ENCODE measurements around the gene PIH1D2.
"Not testable (repeated sequence)": the region's sequence is repeated elsewhere in the genome, so short reads cannot be mapped to it uniquely, and the experiment has no call there.

PIH1D2 gene

GRCh38 chr11:112042161-112042960 lies 31.5 kb downstream of the PIH1D2 start:
- H3K27ac ChIP-seq (ENCODE audit: low read depth, low read length), result no peak overlapping the region

GRCh38 chr11:112037527-112037926 lies 36.3 kb downstream of the PIH1D2 start:
- Histone ChIP-seq H3K79me2 (ENCODE audit: control insufficient read depth, insufficient read depth, low read length) (no peaks in the 10 kb centered on the region), H4K5ac (ENCODE audit: low read length) (no peak overlapping the region), H3K4me1 (ENCODE audit: control insufficient read depth, low read depth, low read length) (no peaks in the 10 kb centered on the region), H3K9ac (ENCODE audit: low read length) (no peak overlapping the region), H3K4ac (ENCODE audit: low read depth, low read length) (no peak overlapping the region), H2BK5ac (ENCODE audit: low read length) (no peak overlapping the region), H4K8ac (ENCODE audit: low read depth, low read length) (no peak overlapping the region), H3K79me1 (ENCODE audit: low read length) (no peaks in the 10 kb centered on the region), H3K4me3 (ENCODE audit: low read length) (no peak overlapping the region), H2AK5ac (ENCODE audit: low read length) (no peak overlapping the region), H3K18ac (ENCODE audit: low read length) (no peak overlapping the region), H3K27ac (ENCODE audit: low read depth, low read length) (no peak overlapping the region), H3K27me3 (ENCODE audit: insufficient read depth, low read length, poor library complexity) (no peaks in the 10 kb centered on the region), H2BK15ac (replicated peaks; ENCODE audit: low read depth) (no peak overlapping the region), H3K23ac (ENCODE audit: low read length) (no peak overlapping the region), H2BK120ac (ENCODE audit: low read depth, low read length) (no peak overlapping the region), H3K36me3 (ENCODE audit: control insufficient read depth, insufficient read depth, low read length) (peaks cover 12% of the 10 kb centered on the region), H3K4me2 (ENCODE audit: low read length) (no peak overlapping the region), H3K56ac (ENCODE audit: low read length) (no peak overlapping the region)
- no peak for DNase-seq

More at GRCh38 chr11:112042161-112042960, 31.5 kb downstream of the PIH1D2 start:
- H3K9ac ChIP-seq (ENCODE audit: low read length), result no peak overlapping the region
- no peak overlapping the region for H3K23ac ChIP-seq (ENCODE audit: low read length)
- no peak overlapping the region for H2BK5ac ChIP-seq (ENCODE audit: low read length)
- no peaks in the 10 kb centered on the region for H3K79me2 ChIP-seq (ENCODE audit: control insufficient read depth, insufficient read depth, low read length)
- no peak overlapping the region for H3K18ac ChIP-seq (ENCODE audit: low read length)
- H3K56ac ChIP-seq (ENCODE audit: low read length), result no peak overlapping the region
- no peak overlapping the region for H3K4me2 ChIP-seq (ENCODE audit: low read length)
- no peak overlapping the region for H3K4me3 ChIP-seq (ENCODE audit: low read length)
- no peaks in the 10 kb centered on the region for H3K4me1 ChIP-seq (ENCODE audit: control insufficient read depth, low read depth, low read length)
- no peak overlapping the region for H3K4ac ChIP-seq (ENCODE audit: low read depth, low read length)
- no peak overlapping the region for H4K8ac ChIP-seq (ENCODE audit: low read depth, low read length)
- H3K36me3 ChIP-seq (ENCODE audit: control insufficient read depth, insufficient read depth, low read length), result peaks cover 6% of the 10 kb centered on the region
- WGBS (ENCODE audit: extremely low coverage, insufficient coverage, low lambda C conversion rate), result no CpG with 5 or more reads among the region's 6 CpGs
- peaks cover 2% of the 10 kb centered on the region for H3K79me1 ChIP-seq (ENCODE audit: low read length)
- no peaks in the 10 kb centered on the region for H3K27me3 ChIP-seq (ENCODE audit: insufficient read depth, low read length, poor library complexity)
- DNase-seq, result peak; percentile 62
- H2BK15ac ChIP-seq (replicated peaks; ENCODE audit: low read depth), result no peak overlapping the region
- no peak overlapping the region for H4K5ac ChIP-seq (ENCODE audit: low read length)
- no peak overlapping the region for H2BK120ac ChIP-seq (ENCODE audit: low read depth, low read length)
- H2AK5ac ChIP-seq (ENCODE audit: low read length), result no peak overlapping the region

GRCh38 chr11:112033902-112034301 lies 39.9 kb downstream of the PIH1D2 start:
- no peak overlapping the region for H2BK120ac ChIP-seq (ENCODE audit: low read depth, low read length)
- H3K79me1 ChIP-seq (ENCODE audit: low read length), result no peaks in the 10 kb centered on the region
- H3K23ac ChIP-seq (ENCODE audit: low read length), result no peak overlapping the region
- H3K4ac ChIP-seq (ENCODE audit: low read depth, low read length), result no peak overlapping the region
- no CpG with 5 or more reads among the region's 3 CpGs for WGBS (ENCODE audit: extremely low coverage, insufficient coverage, low lambda C conversion rate)
- H3K27ac ChIP-seq (ENCODE audit: low read depth, low read length), result no peak overlapping the region
- H3K4me2 ChIP-seq (ENCODE audit: low read length), result no peak overlapping the region
- H3K18ac ChIP-seq (ENCODE audit: low read length), result no peak overlapping the region
- no peak overlapping the region for H4K5ac ChIP-seq (ENCODE audit: low read length)
- H3K56ac ChIP-seq (ENCODE audit: low read length), result no peak overlapping the region
- no peaks in the 10 kb centered on the region for H3K27me3 ChIP-seq (ENCODE audit: insufficient read depth, low read length, poor library complexity)
- H2BK5ac ChIP-seq (ENCODE audit: low read length), result no peak overlapping the region
- no peak overlapping the region for H4K8ac ChIP-seq (ENCODE audit: low read depth, low read length)
- no peak overlapping the region for H2BK15ac ChIP-seq (replicated peaks; ENCODE audit: low read depth)
- no peaks in the 10 kb centered on the region for H3K79me2 ChIP-seq (ENCODE audit: control insufficient read depth, insufficient read depth, low read length)
- no peak overlapping the region for H3K9ac ChIP-seq (ENCODE audit: low read length)
- DNase-seq, result no peak
- no peaks in the 10 kb centered on the region for H3K4me1 ChIP-seq (ENCODE audit: control insufficient read depth, low read depth, low read length)
- H3K4me3 ChIP-seq (ENCODE audit: low read length), result no peak overlapping the region
- H3K36me3 ChIP-seq (ENCODE audit: control insufficient read depth, insufficient read depth, low read length), result peaks cover 16% of the 10 kb centered on the region
- H2AK5ac ChIP-seq (ENCODE audit: low read length), result no peak overlapping the region

GRCh38 chr11:112029460-112029859 lies 44.4 kb downstream of the PIH1D2 start:
- Histone ChIP-seq H4K8ac (ENCODE audit: low read depth, low read length) (peak overlapping the region; percentile 44), H3K79me2 (ENCODE audit: control insufficient read depth, insufficient read depth, low read length) (peaks cover 7% of the 10 kb centered on the region), H3K4me3 (ENCODE audit: low read length) (no peak overlapping the region), H2AK5ac (ENCODE audit: low read length) (no peak overlapping the region), H3K56ac (ENCODE audit: low read length) (no peak overlapping the region), H3K18ac (ENCODE audit: low read length) (no peak overlapping the region), H2BK15ac (replicated peaks; ENCODE audit: low read depth) (no peak overlapping the region), H3K4me2 (ENCODE audit: low read length) (no peak overlapping the region), H3K4ac (ENCODE audit: low read depth, low read length) (no peak overlapping the region), H3K27ac (ENCODE audit: low read depth, low read length) (no peak overlapping the region), H3K36me3 (ENCODE audit: control insufficient read depth, insufficient read depth, low read length) (peaks cover 11% of the 10 kb centered on the region), H2BK120ac (ENCODE audit: low read depth, low read length) (no peak overlapping the region), H3K23ac (ENCODE audit: low read length) (no peak overlapping the region), H3K4me1 (ENCODE audit: control insufficient read depth, low read depth, low read length) (no peaks in the 10 kb centered on the region), H4K5ac (ENCODE audit: low read length) (no peak overlapping the region), H2BK5ac (ENCODE audit: low read length) (no peak overlapping the region), H3K79me1 (ENCODE audit: low read length) (peaks cover 2% of the 10 kb centered on the region), H3K27me3 (ENCODE audit: insufficient read depth, low read length, poor library complexity) (no peaks in the 10 kb centered on the region), H3K9ac (ENCODE audit: low read length) (no peak overlapping the region)
- WGBS (ENCODE audit: extremely low coverage, insufficient coverage, low lambda C conversion rate), result no CpG with 5 or more reads among the region's 2 CpGs
- no peak for DNase-seq

GRCh38 chr11:112026784-112027410 lies 46.9 kb downstream of the PIH1D2 start:
- not testable (repeated sequence) for H2BK120ac ChIP-seq (ENCODE audit: low read depth, low read length); H3K79me2 ChIP-seq (ENCODE audit: control insufficient read depth, insufficient read depth, low read length); H3K4me3 ChIP-seq (ENCODE audit: low read length); H3K27me3 ChIP-seq (ENCODE audit: insufficient read depth, low read length, poor library complexity); H3K27ac ChIP-seq (ENCODE audit: low read depth, low read length); DNase-seq; H2BK5ac ChIP-seq (ENCODE audit: low read length); H3K56ac ChIP-seq (ENCODE audit: low read length); H3K4me2 ChIP-seq (ENCODE audit: low read length); H3K23ac ChIP-seq (ENCODE audit: low read length); H2AK5ac ChIP-seq (ENCODE audit: low read length); H3K79me1 ChIP-seq (ENCODE audit: low read length); H3K4me1 ChIP-seq (ENCODE audit: control insufficient read depth, low read depth, low read length); H4K8ac ChIP-seq (ENCODE audit: low read depth, low read length); H3K18ac ChIP-seq (ENCODE audit: low read length); H3K4ac ChIP-seq (ENCODE audit: low read depth, low read length); H2BK15ac ChIP-seq (replicated peaks; ENCODE audit: low read depth); H3K36me3 ChIP-seq (ENCODE audit: control insufficient read depth, insufficient read depth, low read length); H3K9ac ChIP-seq (ENCODE audit: low read length); H4K5ac ChIP-seq (ENCODE audit: low read length)
- no CpG with 5 or more reads among the region's 49 CpGs for WGBS (ENCODE audit: extremely low coverage, insufficient coverage, low lambda C conversion rate)
